NCI-H1694 treated with DMSO at 0.1 percent for 48 hours (cell line): ENCODE data around the gene RAB3GAP1.
"Not testable (repeated sequence)": the region's sequence is repeated elsewhere in the genome, so short reads cannot be mapped to it uniquely, and the experiment has no call there.

Source experiments
- DNase-seq: peaks from one replicate; lab custom pipeline; 2025; lab: John Stamatoyannopoulos, UW

RAB3GAP1 gene

GRCh38 chr2:135105513-135106316, 53.6 kb downstream of the RAB3GAP1 start:
- DNase-seq = not testable (repeated sequence)

GRCh38 chr2:135113322-135113721, 61.2 kb downstream of the RAB3GAP1 start:
- DNase-seq = no peak

GRCh38 chr2:135119582-135119981, 67.5 kb downstream of the RAB3GAP1 start:
- DNase-seq = no peak

GRCh38 chr2:135121016-135121657, 69.0 kb downstream of the RAB3GAP1 start:
- no peak for DNase-seq

- not testable (repeated sequence) for DNase-seq
Measured at GRCh38 chr2:135121658-135122039, 69.6 kb downstream of the RAB3GAP1 start.

- no peak for DNase-seq
Measured at GRCh38 chr2:135124924-135125886, 73.1 kb downstream of the RAB3GAP1 start.

- DNase-seq = no peak
Measured at GRCh38 chr2:135125940-135126339, 73.8 kb downstream of the RAB3GAP1 start.

GRCh38 chr2:135130751-135131150, 78.7 kb downstream of the RAB3GAP1 start:
- no peak for DNase-seq

GRCh38 chr2:135132314-135132713, 80.2 kb downstream of the RAB3GAP1 start:
- DNase-seq = no peak

GRCh38 chr2:135140606-135141005, 88.5 kb downstream of the RAB3GAP1 start:
- DNase-seq = no peak

- DNase-seq = no peak
Measured at GRCh38 chr2:135142323-135142722, 90.2 kb downstream of the RAB3GAP1 start.

GRCh38 chr2:135144343-135144742, 92.3 kb downstream of the RAB3GAP1 start:
- DNase-seq = no peak

- DNase-seq = no peak
Measured at GRCh38 chr2:135149251-135149650, 97.2 kb downstream of the RAB3GAP1 start.

- no peak for DNase-seq
Measured at GRCh38 chr2:135150725-135151124, 98.6 kb downstream of the RAB3GAP1 start.

- no peak for DNase-seq
Measured at GRCh38 chr2:135151615-135152014, 99.5 kb downstream of the RAB3GAP1 start.

- no peak for DNase-seq
Measured at GRCh38 chr2:135152361-135152760, 100.3 kb downstream of the RAB3GAP1 start.

GRCh38 chr2:135154962-135155361, 102.9 kb downstream of the RAB3GAP1 start:
- no peak for DNase-seq

- no peak for DNase-seq
Measured at GRCh38 chr2:135157856-135158255, 105.8 kb downstream of the RAB3GAP1 start.

GRCh38 chr2:135159191-135159590, 107.1 kb downstream of the RAB3GAP1 start:
- no peak for DNase-seq

- DNase-seq = no peak
Measured at GRCh38 chr2:135162377-135162776, 110.3 kb downstream of the RAB3GAP1 start.

- DNase-seq = no peak
Measured at GRCh38 chr2:135162786-135163185, 110.7 kb downstream of the RAB3GAP1 start.

- DNase-seq = no peak
Measured at GRCh38 chr2:135163306-135163705, 111.2 kb downstream of the RAB3GAP1 start.
